SJSA1 (cell line): ENCODE data around the gene CR1L. TPM values are rescaled to one million over a fixed set of nuclear protein-coding genes. Genes with fewer than 3 reads are reported as not detected.
"Not testable (repeated sequence)": the region's sequence is repeated elsewhere in the genome, so short reads cannot be mapped to it uniquely, and the experiment has no call there.

Experiments
- DNase-seq, 2 experiments: peaks; one replicate each; pipeline ENCODE4 v3.0.0-alpha.2; 2015 to 2020; ENCODE audit warnings: low spot score in 2 of 2, low read depth in 1 of 2
- H3K27ac ChIP-seq: fragments of 250-450 bp; sonication (Bioruptor Pico); 2 replicates; pipeline ENCODE4 v1.5.1; 2020; ENCODE audit warnings: mild to moderate bottlenecking, moderate library complexity
- H3K27me3 ChIP-seq: fragments of 250-450 bp; sonication (Bioruptor Pico); replicated peaks from 2 replicates; pipeline ENCODE4 v1.5.1; 2020; ENCODE audit warnings: mild to moderate bottlenecking, moderate library complexity
- H3K36me3 ChIP-seq: fragments of 250-450 bp; sonication (Bioruptor Pico); 2 replicates; pipeline ENCODE4 v1.5.1; 2020; ENCODE audit warnings: mild to moderate bottlenecking
- H3K4me1 ChIP-seq: fragments of 250-450 bp; sonication (Bioruptor Pico); replicated peaks from 2 replicates; pipeline ENCODE4 v1.6.1; 2021; ENCODE audit warnings: mild to moderate bottlenecking
- H3K4me3 ChIP-seq: fragments of 250-450 bp; sonication (Bioruptor Pico); 2 replicates; pipeline ENCODE4 v1.5.1; 2020; ENCODE audit warnings: mild to moderate bottlenecking
- H3K9me3 ChIP-seq: fragments of 250-450 bp; sonication (Bioruptor Pico); replicated peaks from 2 replicates; pipeline ENCODE4 v1.5.1; 2020; ENCODE audit warnings: mild to moderate bottlenecking
- total RNA-seq: library from RNA; depleted of rRNA; stranded (reverse); fragments of >200 nt; shearing (Covaris generic); gene quantifications from 2 replicates; pipeline ENCODE4 v1.2.3, GENCODE V29; 2014

The CR1L gene
- total RNA-seq, 1 experiment from 2014 or later = not detected

DNA sequence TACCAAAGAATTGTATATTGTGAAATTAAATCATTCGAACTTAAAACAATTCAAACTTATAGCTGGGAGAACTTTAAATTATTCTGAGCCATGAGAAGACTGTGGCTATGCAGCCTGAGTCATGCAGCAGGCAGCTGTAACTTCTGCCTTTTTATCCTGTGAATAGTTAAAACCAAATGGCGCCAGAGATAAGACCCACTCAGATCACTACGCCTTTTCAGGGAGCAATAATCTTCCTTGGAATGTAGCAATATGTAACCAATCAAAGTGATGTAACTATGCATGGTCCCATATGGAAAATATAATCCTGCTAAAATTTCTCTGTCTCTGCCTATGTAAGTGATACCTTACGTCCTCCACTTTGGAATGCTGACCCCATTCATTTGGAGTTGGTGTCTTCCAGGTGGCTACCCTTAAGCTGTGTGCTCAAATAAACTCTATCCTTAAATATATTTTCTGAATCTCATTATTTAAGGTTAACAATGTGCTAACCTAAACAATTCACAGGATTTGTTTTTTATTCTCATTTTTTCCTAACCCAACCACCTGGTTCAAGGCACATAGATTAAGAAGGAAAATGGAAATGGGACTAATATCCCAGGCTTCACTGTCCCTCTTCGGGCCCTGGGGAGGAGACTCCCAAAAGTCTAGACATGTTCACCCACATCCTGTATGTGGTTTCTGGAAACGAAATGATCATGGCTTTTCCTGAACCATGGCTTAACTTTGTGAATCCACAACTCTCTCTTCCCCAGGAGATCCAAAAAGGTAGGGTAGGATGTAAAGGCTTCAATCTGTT is 35.9 kb downstream of the CR1L start:
- not testable (repeated sequence) for H3K4me1 ChIP-seq, H3K27me3 ChIP-seq, H3K4me3 ChIP-seq, DNase-seq, H3K27ac ChIP-seq, H3K36me3 ChIP-seq, H3K9me3 ChIP-seq

GRCh38 chr1:207682872-207683434 is 38.0 kb downstream of the CR1L start:
- not testable (repeated sequence) for H3K4me1 ChIP-seq, DNase-seq

GRCh38 chr1:207690551-207690950 is 45.6 kb downstream of the CR1L start:
- H3K4me3 ChIP-seq, DNase-seq, H3K9me3 ChIP-seq: not testable (repeated sequence)

More at GRCh38 chr1:207682872-207683434, 38.0 kb downstream of the CR1L start:
- H3K4me3 ChIP-seq, H3K9me3 ChIP-seq, H3K27ac ChIP-seq, H3K27me3 ChIP-seq, H3K36me3 ChIP-seq: not testable (repeated sequence)

GRCh38 chr1:207691010-207691409 is 46.1 kb downstream of the CR1L start:
- H3K27me3 ChIP-seq = peaks cover 7% of the 10 kb centered on the region; the same call in 1 of the 2 replicates
- H3K4me1 ChIP-seq = no peaks in the 10 kb centered on the region
- DNase-seq = no peak
- no peak overlapping the region for H3K27ac ChIP-seq
- no peaks in the 10 kb centered on the region for H3K9me3 ChIP-seq
- no peak overlapping the region for H3K4me3 ChIP-seq
- H3K36me3 ChIP-seq = no peaks in the 10 kb centered on the region

More at GRCh38 chr1:207690551-207690950, 45.6 kb downstream of the CR1L start:
- not testable (repeated sequence) for H3K27me3 ChIP-seq, H3K4me1 ChIP-seq, H3K36me3 ChIP-seq, H3K27ac ChIP-seq

DNA sequence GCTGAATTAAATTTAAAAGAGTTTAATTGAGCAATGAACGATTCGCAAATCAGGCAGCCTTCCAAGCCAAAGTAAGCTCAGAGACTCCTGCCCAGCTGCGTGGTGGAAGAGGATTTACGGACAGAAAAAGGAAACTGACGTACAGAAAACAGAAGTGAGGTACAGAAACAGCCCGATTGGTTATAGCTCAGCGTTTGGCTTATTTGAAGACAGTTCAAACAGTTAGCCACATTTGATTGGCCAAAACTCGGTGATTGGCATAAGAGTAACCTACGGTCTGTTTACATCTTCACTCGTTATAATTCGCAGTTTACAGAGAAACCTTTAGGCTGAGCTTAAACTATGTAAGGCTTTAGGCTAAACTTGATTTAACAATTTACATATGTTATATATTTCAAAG is 46.9 kb downstream of the CR1L start:
- no peaks in the 10 kb centered on the region for H3K36me3 ChIP-seq
- no peak overlapping the region for H3K4me3 ChIP-seq

GRCh38 chr1:207692291-207692690 is 47.4 kb downstream of the CR1L start:
- not testable (repeated sequence) for H3K27ac ChIP-seq, H3K27me3 ChIP-seq, H3K4me1 ChIP-seq, H3K36me3 ChIP-seq, H3K9me3 ChIP-seq, DNase-seq, H3K4me3 ChIP-seq

More for the DNA sequence above, 46.9 kb downstream of the CR1L start:
- Histone ChIP-seq H3K27ac (no peak overlapping the region), H3K9me3 (no peaks in the 10 kb centered on the region), H3K4me1 (no peaks in the 10 kb centered on the region), H3K27me3 (peaks cover 7% of the 10 kb centered on the region; the same call in 1 of the 2 replicates)
- no peak for DNase-seq

DNA sequence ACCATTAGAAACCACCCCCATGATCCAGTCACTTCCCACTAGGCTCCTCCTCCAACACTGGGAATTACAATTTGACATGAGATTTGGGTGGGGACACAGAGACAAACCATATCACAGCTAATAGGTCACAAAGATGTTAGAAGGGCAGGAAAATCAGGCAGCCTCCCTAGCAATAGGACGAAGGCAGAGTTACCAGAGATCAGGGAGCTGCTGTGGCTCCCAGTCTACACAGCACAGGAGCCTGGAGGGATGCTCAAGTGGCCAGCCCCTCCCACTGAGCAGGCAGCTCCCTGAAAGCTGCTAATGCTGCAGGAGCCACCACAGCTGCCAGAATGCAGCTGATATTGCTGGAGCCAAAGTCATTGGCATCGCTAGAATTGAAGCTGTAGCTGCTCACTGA is 51.0 kb downstream of the CR1L start:
- no peaks in the 10 kb centered on the region for H3K36me3 ChIP-seq
- H3K4me3 ChIP-seq = no peak overlapping the region
- peaks cover 2% of the 10 kb centered on the region; the same call in 1 of the 2 replicates for H3K27me3 ChIP-seq
- no peak for DNase-seq
- H3K4me1 ChIP-seq = no peaks in the 10 kb centered on the region
- no peak overlapping the region for H3K27ac ChIP-seq
- H3K9me3 ChIP-seq = no peaks in the 10 kb centered on the region

GRCh38 chr1:207698822-207699483 is 54.0 kb downstream of the CR1L start:
- DNase-seq = peak in 1 of 2 experiments; percentile 18
- H3K4me1 ChIP-seq = no peaks in the 10 kb centered on the region
- H3K27ac ChIP-seq = no peak overlapping the region
- no peak overlapping the region for H3K4me3 ChIP-seq
- no peaks in the 10 kb centered on the region for H3K9me3 ChIP-seq
- H3K36me3 ChIP-seq = no peaks in the 10 kb centered on the region
- no peaks in the 10 kb centered on the region for H3K27me3 ChIP-seq

GRCh38 chr1:207702317-207702716 is 57.4 kb downstream of the CR1L start:
- no peak for DNase-seq
- Histone ChIP-seq H3K27ac (no peak overlapping the region), H3K4me1 (no peaks in the 10 kb centered on the region), H3K9me3 (no peaks in the 10 kb centered on the region), H3K4me3 (no peak overlapping the region), H3K27me3 (no peaks in the 10 kb centered on the region), H3K36me3 (no peaks in the 10 kb centered on the region)

DNA sequence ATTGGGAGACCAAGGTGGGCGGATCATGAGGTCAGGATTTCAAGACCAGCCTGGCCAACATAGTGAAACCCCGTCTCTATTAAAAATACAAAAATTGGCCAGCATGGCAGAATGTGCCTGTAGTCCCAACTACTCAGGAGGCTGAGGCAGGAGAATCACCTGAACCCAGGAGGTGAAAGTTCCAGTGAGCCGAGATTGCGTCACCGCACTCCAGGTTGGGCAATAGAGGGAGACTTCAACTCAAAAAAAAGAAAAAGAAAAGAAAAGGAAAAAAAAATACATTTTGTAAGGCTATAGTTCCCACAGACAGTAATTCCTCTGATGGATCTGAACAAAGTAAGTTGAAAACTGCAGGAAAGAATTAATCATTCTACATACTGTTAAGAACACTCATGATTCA is 58.8 kb downstream of the CR1L start:
- Histone ChIP-seq H3K27ac (no peak overlapping the region), H3K4me1 (no peaks in the 10 kb centered on the region), H3K9me3 (no peaks in the 10 kb centered on the region), H3K27me3 (no peaks in the 10 kb centered on the region), H3K4me3 (no peak overlapping the region), H3K36me3 (no peaks in the 10 kb centered on the region)
- DNase-seq = no peak

DNA sequence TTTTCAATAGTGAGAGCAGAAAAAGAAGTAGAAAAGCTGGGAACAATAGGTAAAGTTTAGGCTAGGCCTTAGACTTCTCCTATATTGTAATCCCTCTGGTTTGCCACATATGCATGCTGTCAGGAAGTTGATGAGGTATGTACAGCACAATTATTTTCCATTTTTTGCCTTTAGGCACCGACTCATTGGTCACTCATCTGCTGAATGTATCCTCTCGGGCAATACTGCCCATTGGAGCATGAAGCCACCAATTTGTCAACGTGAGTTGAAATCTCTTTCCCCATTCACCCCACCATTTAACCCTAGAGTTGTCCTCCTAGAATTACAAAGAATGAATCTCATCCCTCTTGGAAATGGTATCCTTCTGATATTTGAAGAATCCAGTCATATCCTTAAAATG is 63.1 kb downstream of the CR1L start:
- H3K4me3 ChIP-seq, H3K27ac ChIP-seq, H3K9me3 ChIP-seq, H3K4me1 ChIP-seq, H3K36me3 ChIP-seq, H3K27me3 ChIP-seq, DNase-seq: not testable (repeated sequence)

- Histone ChIP-seq H3K4me3 (no peak overlapping the region), H3K27ac (no peak overlapping the region), H3K36me3 (no peaks in the 10 kb centered on the region), H3K4me1 (no peaks in the 10 kb centered on the region), H3K27me3 (no peaks in the 10 kb centered on the region), H3K9me3 (no peaks in the 10 kb centered on the region)
- no peak for DNase-seq
Measured at GRCh38 chr1:207711285-207711684, 66.4 kb downstream of the CR1L start.

- H3K9me3 ChIP-seq, H3K27ac ChIP-seq, H3K36me3 ChIP-seq, H3K4me1 ChIP-seq, H3K27me3 ChIP-seq, DNase-seq, H3K4me3 ChIP-seq: not testable (repeated sequence)
Measured at GRCh38 chr1:207712701-207713100, 67.8 kb downstream of the CR1L start.

GRCh38 chr1:207713529-207713928 is 68.6 kb downstream of the CR1L start:
- Histone ChIP-seq H3K4me3 (no peak overlapping the region), H3K27me3 (no peaks in the 10 kb centered on the region), H3K36me3 (no peaks in the 10 kb centered on the region), H3K9me3 (no peaks in the 10 kb centered on the region), H3K4me1 (no peaks in the 10 kb centered on the region), H3K27ac (no peak overlapping the region)
- DNase-seq = no peak
